ENCODE data around the gene TMEM223.
A peak's percentile ranks its signal among the peaks of the same experiment; 100 is the strongest.
"Not testable (repeated sequence)": the region's sequence is repeated elsewhere in the genome, so short reads cannot be mapped to it uniquely, and the experiment has no call there.

TMEM223 gene

DNA sequence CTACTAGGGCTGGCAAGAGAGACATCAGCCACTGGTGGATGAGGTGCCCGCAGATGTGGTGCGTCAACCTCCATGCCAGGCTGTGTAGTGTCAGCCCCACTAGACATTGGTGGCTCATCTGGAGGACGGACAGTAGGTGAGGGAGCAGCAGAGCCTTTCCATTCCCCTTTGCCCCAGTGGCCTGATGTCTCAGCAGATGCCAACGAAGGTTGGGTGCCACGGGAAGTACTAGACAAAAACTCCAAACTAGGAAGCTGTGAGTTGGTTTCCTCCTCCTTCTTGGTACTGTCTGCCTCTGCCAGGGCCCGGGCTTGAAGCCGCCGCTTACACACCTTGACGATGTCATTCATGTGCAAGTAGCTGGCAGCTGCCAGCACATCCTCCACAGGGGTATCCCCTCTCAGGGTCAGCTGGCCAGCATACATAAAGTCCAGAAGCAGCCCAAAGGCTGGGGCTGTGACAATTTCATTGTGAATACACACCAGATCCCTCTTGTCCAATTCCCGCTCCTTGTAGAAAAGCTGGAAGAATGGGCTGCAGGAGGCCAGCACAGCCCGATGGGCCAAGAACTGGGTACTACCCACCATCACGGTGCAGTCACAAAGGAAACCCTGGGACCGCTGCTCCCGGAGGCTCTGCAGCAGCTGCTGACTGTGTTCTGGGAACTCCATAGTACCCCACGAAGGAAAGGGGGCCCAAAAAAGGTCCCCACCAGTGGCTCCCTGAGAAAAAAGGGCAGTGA lies 38.6 kb downstream of the TMEM223 start:
- DNase-seq (ENCODE audit: low read depth) = no peak
- TF ChIP-seq, protein P1, sequence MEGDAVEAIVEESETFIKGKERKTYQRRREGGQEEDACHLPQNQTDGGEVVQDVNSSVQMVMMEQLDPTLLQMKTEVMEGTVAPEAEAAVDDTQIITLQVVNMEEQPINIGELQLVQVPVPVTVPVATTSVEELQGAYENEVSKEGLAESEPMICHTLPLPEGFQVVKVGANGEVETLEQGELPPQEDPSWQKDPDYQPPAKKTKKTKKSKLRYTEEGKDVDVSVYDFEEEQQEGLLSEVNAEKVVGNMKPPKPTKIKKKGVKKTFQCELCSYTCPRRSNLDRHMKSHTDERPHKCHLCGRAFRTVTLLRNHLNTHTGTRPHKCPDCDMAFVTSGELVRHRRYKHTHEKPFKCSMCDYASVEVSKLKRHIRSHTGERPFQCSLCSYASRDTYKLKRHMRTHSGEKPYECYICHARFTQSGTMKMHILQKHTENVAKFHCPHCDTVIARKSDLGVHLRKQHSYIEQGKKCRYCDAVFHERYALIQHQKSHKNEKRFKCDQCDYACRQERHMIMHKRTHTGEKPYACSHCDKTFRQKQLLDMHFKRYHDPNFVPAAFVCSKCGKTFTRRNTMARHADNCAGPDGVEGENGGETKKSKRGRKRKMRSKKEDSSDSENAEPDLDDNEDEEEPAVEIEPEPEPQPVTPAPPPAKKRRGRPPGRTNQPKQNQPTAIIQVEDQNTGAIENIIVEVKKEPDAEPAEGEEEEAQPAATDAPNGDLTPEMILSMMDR (IDR thresholded peaks at IDR 0.05; ENCODE audit: low read depth, low read length, missing control alignments) = no peak
- H3K4me3 ChIP-seq (ENCODE audit: low read depth, low read length) = peak overlapping the region; percentile 69

DNA sequence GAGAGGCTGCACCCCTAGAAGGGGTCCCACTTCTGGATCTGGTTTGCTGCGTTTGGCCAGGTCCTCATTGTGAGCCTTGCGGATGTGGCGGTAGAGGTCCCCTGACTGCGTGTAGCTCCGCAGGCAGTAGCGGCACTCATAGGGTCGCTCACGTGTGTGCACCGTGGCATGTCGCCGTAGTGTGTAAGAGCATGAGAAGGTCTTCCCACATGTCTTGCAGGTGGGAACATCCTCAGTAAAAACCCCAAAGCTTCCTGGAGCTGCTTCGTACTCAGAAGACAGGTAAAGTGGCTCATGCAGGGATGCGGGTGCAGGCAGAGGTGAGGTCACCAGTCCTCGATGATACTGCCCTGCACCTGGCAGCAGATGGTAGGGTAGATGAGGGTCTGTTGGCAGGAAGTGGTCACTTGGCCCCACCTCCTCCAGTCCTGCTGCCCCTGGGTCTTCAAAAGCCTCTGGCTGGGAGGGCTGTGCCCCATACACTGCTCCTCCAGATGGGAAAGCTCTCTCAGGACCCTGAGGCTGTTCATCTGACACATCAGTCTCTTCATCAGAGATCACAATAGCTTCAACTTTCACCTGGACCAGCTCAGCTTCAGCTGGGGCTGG lies 39.5 kb downstream of the TMEM223 start:
- no peak overlapping the region for H3K4me3 ChIP-seq (ENCODE audit: low read depth, low read length)
- TF ChIP-seq, protein P1 (IDR thresholded peaks at IDR 0.05; ENCODE audit: low read depth, low read length, missing control alignments) = no peak
- DNase-seq (ENCODE audit: low read depth) = no peak

DNA sequence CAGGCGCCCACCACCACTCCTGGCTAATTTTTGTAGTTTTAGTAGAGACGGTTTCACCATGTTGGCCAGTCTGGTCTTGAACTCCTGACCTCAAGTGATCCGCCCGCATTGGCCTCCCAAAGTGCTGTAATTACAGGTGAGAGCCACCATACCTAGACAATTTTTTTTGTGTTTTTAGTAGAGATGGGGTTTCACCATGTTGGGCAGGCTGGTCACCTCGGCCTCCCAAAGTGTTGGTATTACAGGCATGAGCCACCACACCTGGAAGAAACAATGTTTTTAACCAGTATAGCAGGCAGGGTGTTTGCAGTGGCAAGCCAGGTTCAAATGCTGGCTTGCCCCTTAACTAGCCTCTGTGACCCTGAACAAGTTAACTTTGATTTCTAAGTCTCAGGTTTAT lies 41.9 kb downstream of the TMEM223 start:
- not testable (repeated sequence) for DNase-seq (ENCODE audit: low read depth); H3K4me3 ChIP-seq (ENCODE audit: low read depth, low read length)

DNA sequence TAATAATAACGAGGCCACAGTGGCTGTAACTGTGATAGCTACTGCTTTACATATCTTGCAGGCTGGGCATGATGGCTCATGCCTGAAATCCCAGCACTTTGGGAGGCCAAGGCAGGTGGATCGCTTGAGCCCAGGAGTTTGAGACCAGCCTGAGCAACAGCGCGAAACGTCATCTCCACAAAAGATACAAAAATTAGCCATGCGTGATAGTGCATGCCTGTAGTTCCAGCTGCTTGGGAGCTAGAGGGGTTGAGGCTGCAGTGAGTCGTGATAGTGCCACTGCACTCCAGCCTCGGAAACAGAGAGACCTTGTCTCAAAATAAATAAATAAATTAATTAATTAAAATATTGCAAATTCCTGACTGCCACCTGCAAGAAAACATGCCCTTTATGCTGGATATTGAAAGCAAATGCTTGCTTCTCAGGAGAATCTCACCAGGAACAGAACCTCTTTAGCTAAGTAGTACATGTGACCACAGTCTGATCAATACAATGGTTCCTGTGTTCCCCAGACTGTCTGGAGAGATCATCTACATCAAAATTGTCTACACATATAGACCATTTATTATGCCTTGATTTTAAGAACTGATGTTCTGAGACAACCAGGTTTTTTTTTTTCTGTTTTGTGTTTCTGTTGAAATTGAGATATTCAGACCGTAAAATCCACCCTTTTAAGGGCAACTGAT lies 44.2 kb downstream of the TMEM223 start:
- H3K4me3 ChIP-seq (ENCODE audit: low read depth, low read length) = no peak overlapping the region
- DNase-seq (ENCODE audit: low read depth) = no peak
- TF ChIP-seq, protein P1 (IDR thresholded peaks at IDR 0.05; ENCODE audit: low read depth, low read length, missing control alignments) = no peak
